Skeletal muscle satellite cell (primary cell): ENCODE data around the gene GOLGA6L26. TPM values are rescaled to one million over a fixed set of nuclear protein-coding genes. Genes with fewer than 3 reads are reported as not detected.
"Not testable (repeated sequence)": the region's sequence is repeated elsewhere in the genome, so short reads cannot be mapped to it uniquely, and the experiment has no call there.

Source experiments
- H3K27me3 ChIP-seq: 2 replicates; pipeline ENCODE4 v1.7.0; 2013; ENCODE audit warnings: low read length; ENCODE audit not compliant: control insufficient read depth, insufficient read depth
- H3K36me3 ChIP-seq: 2 replicates; pipeline ENCODE4 v1.7.0; 2013; ENCODE audit warnings: mild to moderate bottlenecking, control low read depth, low read length; ENCODE audit not compliant: insufficient read depth
- H3K4me1 ChIP-seq: 2 replicates; pipeline ENCODE4 v1.7.0; 2013; ENCODE audit warnings: low read length; ENCODE audit not compliant: control insufficient read depth, insufficient read depth
- H3K4me2 ChIP-seq: 2 replicates; pipeline ENCODE4 v1.7.0; 2013; ENCODE audit warnings: mild to moderate bottlenecking, low read length
- H3K4me3 ChIP-seq: 2 replicates; pipeline ENCODE4 v1.7.0; 2013; ENCODE audit warnings: low read length
- H3K9ac ChIP-seq: 2 replicates; pipeline ENCODE4 v1.7.0; 2013; ENCODE audit warnings: mild to moderate bottlenecking, low read depth, low read length, moderate library complexity
- H3K9me3 ChIP-seq: replicated peaks from 2 replicates; pipeline ENCODE4 v1.7.0; 2013; ENCODE audit warnings: mild to moderate bottlenecking, control low read depth, low read length
- total RNA-seq: library from RNA; depleted of rRNA; stranded (reverse); fragments of >200 nt; gene quantifications from 2 replicates; pipeline ENCODE4 v1.2.3, GENCODE V29; 2012; rRNA removed

GOLGA6L26 gene, protein sequence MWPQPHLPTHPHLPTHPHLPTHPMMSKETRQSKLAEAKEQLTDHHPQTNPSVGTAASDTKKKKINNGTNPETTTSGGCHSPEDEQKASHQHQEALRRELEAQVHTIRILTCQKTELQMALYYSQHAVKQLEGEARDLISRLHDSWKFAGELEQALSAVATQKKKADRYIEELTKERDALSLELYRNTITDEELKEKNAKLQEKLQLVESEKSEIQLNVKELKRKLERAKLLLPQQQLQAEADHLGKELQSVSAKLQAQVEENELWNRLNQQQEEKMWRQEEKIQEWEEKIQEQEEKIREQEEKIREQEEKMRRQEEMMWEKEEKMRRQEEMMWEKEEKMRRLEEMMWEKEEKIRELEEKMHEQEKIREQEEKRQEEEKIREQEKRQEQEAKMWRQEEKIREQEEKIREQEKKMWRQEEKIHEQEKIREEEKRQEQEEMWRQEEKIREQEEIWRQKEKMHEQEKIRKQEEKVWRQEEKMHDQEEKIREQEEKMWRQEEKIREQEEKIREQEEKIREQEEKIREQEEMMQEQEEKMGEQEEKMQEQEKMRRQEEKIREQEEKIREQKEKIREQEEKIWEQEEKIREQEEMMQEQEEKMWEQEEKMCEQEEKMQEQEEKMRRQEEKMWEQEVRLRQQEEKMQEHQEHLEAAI
- total RNA-seq, result not detected in 2 replicates

DNA sequence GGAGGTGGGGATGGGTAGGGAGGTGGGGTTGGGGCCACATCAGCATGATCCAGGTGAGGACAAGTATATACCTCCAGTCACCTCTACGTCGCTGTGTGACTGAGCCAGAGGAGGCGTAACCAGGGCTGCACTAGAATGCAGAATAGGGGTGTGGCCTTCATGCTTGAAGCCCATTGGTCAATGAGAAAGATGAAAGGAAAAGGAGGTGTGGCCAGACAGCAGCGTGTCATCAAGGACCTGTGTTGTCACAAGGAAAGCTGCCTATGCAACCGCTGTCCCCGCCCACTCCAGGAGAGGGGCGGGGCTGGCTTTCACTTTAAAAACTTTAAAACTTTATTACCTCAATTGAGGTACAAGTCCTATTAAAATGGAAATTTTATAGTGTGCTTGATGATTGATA, at the start of gene GOLGA6L26:
Gene GOLGA6L26, minus strand, starts transcription at position 101 of the 400 bp plus-strand sequence. Its CDS starts 61 bp downstream, at position 40.
- not testable (repeated sequence) for H3K36me3 ChIP-seq, H3K4me2 ChIP-seq, H3K27me3 ChIP-seq, H3K4me3 ChIP-seq, H3K4me1 ChIP-seq, H3K9me3 ChIP-seq, H3K9ac ChIP-seq

DNA sequence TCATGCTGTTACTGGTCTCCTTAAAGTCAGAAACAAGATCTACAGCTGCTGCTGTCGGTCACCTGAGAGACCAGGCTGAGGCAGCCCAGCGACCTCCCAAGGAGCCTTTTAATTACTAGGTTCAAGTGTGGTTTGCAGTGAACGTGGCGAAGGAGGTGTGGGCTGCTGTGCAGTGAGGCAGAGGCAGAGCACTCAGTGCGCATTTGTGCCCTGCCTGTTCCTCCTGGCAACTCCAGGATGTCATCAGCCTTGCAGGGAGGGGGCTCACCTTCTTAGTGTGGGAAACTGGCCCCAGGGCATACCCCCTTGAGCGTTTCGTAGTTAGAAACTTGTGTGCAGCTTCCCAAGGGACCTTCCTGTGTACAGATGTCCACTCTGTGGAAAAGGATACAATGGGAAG, 47.2 kb upstream of the GOLGA6L26 start:
- not testable (repeated sequence) for H3K9me3 ChIP-seq, H3K27me3 ChIP-seq, H3K4me1 ChIP-seq, H3K36me3 ChIP-seq, H3K4me2 ChIP-seq, H3K4me3 ChIP-seq, H3K9ac ChIP-seq

DNA sequence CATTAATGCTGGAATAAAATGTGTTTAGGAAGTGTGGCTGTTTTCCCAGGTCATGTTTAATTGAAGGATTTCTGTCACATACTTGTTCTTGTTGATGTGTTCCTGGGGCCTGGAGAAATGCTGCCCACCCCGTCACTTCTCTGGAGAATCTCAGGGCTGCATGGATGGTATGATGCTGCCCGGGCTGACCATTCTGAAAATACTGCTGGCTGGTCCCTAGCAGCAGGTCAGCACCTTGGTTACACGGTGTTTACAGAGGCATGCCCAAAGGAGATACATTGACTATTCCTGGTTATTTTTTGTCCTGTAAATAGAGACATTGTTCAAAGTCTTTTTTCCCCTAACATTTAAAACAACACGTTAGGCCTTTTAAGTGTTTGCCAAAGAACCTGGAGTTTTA, 46.7 kb upstream of the GOLGA6L26 start:
- not testable (repeated sequence) for H3K27me3 ChIP-seq, H3K4me1 ChIP-seq, H3K9ac ChIP-seq, H3K4me2 ChIP-seq, H3K4me3 ChIP-seq, H3K9me3 ChIP-seq, H3K36me3 ChIP-seq

DNA sequence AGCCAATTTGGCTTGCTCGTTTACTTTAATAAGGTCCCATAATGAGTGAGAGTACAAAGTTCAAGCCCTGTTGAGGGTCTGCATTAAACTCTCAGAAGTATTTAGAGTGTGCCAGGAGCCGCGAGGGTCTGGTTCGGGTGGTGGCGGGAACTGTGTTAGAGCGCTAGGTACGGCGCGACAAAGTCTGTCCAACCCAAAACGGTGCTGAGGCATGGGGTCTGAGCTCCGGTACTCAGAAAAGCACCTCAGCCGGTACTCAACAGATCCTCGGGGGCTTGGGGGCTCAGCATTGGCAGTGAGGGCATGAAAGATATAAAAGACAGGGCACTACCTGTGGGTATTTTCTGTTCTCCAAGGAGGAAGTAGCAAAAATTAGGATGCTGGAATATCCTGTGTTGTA, 45.0 kb upstream of the GOLGA6L26 start:
- not testable (repeated sequence) for H3K4me3 ChIP-seq, H3K9me3 ChIP-seq, H3K27me3 ChIP-seq, H3K9ac ChIP-seq, H3K4me2 ChIP-seq, H3K4me1 ChIP-seq, H3K36me3 ChIP-seq

DNA sequence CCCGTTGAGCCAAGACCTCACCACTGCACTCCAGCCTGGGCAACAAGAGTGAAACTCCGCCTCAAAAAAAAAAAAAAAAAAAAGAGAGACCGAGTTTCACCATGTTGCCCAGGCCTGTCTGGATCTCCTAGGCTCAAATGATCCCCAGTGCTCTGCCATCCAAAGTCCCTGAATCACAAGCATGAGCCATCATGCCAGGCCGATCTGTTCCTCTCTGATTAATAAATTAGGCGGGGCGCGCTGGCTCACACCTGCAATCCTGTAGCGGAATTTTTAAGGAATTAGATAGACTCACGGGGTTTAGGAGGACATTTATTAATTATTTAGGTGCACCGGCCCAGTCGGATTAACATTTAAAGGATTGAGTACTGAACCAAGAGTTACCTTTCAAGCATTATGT, 40.2 kb upstream of the GOLGA6L26 start:
- H3K36me3 ChIP-seq, H3K27me3 ChIP-seq, H3K9ac ChIP-seq, H3K4me3 ChIP-seq, H3K4me1 ChIP-seq, H3K4me2 ChIP-seq, H3K9me3 ChIP-seq: not testable (repeated sequence)

DNA sequence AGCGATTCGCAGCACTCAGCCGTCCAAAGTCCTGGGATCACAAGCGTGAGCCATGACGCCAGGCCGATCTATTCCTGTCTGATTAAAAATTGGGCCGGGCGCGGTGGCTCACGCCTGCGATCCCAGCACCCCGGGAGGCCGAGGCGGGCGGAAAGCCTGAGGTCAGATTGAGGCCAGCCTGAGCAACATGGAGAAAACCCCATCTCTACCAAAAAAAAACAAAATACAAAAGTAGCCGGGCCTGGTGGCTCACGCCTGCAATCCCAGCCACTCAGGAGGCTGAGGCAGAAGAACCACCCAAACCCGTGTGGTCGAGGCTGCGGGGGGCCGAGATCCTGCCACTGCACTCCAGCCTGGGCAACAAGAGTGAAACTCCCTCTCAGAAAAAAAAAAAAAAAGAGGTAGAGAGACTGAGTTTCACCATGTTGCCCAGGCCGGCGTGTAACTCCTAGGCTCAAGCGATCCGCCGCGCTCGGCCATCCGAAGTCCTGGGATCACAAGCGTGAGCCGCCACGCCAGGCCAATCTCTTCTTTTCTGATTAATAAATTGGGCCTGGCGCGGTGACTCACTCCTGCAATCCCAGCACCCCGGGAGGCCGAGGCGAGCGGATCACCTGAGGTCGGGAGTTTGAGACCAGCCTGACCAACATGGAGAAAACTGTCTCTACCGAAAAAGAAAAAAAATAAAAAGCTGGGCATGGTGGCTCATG, 39.0 kb upstream of the GOLGA6L26 start:
- H3K4me3 ChIP-seq, result not testable (repeated sequence)

DNA sequence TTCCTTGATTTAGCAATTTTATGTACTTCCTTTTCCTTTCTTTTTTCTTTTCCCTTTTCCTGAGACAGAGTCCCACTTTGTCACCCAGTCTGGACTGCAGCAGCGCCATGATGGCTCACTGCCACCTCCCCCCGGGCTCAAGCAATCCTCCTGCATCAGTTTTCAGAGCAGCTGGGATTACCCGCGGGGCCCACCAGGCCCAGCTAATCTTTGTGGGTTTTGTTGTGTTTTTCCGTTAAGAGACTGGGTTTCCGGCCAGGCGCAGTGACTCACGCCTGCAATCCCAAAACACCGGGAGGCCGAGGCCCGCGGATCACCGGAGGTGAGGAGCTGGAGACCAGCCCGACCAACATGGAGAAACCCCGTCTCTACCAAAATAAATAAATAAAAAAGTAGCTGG, 38.3 kb upstream of the GOLGA6L26 start:
- Histone ChIP-seq H3K9me3 (no peaks in the 10 kb centered on the region), H3K4me1 (no peaks in the 10 kb centered on the region), H3K4me3 (no peak overlapping the region), H3K9ac (no peak overlapping the region), H3K4me2 (no peak overlapping the region), H3K27me3 (no peaks in the 10 kb centered on the region), H3K36me3 (no peaks in the 10 kb centered on the region)

More for the DNA sequence above, 39.0 kb upstream of the GOLGA6L26 start:
- not testable (repeated sequence) for H3K4me1 ChIP-seq, H3K9ac ChIP-seq, H3K4me2 ChIP-seq, H3K36me3 ChIP-seq, H3K27me3 ChIP-seq, H3K9me3 ChIP-seq

DNA sequence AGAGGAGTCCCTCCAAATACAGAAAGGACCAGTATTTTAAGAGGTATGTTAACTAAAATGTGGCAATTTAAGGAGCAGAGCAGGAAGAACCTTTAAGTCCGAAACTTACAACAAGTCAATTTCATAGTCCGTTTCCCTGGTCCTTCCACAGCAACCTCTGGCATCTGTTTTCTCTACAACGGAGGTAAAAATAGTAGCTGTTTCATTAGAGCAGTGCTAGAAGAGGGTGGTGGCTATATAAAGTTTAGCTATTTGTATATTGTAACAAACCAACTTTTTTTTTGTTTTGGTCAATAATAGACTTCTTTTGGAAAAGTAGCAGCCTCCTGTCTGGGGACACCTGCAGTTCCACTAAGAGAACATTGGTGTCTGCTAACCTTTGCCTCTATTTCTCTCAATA, 37.9 kb upstream of the GOLGA6L26 start:
- H3K9me3 ChIP-seq, H3K27me3 ChIP-seq, H3K9ac ChIP-seq, H3K36me3 ChIP-seq, H3K4me1 ChIP-seq, H3K4me3 ChIP-seq, H3K4me2 ChIP-seq: not testable (repeated sequence)

DNA sequence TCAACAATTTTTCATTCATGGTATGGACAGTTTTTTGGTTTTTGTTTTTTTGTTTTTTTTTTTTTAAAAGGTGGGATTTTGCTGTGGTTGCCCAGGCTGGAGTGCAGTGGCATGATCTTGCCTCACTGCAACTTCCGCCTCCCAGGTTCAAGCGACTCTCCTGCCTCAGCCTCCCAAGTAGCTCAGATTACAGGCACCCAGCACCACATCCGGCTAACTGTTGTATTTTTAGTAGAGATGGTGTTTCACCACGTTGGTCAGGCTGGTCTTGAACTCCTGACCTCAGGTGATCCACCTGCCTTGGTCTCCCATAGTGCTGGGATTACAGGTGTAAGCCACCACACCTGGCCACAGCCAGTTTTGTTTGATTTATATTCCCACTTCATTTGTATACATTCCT, 37.1 kb upstream of the GOLGA6L26 start:
- not testable (repeated sequence) for H3K27me3 ChIP-seq, H3K9ac ChIP-seq, H3K9me3 ChIP-seq, H3K4me2 ChIP-seq, H3K36me3 ChIP-seq, H3K4me3 ChIP-seq, H3K4me1 ChIP-seq

DNA sequence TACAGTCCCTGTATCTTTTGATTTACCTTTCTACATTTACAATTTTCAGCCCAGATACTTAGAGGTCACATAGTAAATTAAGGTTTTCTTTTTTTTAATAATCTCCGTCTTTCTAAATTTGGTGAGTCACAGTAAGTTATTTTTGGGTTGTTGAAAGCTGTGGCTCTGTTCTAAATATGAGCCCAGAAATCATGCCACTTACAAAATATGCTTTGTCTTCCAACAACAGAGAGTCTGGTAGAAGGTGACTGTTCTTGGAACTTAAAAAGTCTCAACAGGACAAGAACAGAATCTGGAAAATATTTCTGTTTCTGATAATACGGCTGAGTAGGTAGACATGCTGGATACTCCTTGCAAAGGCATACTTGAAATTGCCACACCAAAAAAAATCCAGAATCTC, 36.6 kb upstream of the GOLGA6L26 start:
- Histone ChIP-seq H3K9ac (no peak overlapping the region), H3K4me3 (no peak overlapping the region), H3K4me2 (no peak overlapping the region), H3K4me1 (no peaks in the 10 kb centered on the region), H3K9me3 (no peaks in the 10 kb centered on the region), H3K36me3 (no peaks in the 10 kb centered on the region), H3K27me3 (no peaks in the 10 kb centered on the region)

DNA sequence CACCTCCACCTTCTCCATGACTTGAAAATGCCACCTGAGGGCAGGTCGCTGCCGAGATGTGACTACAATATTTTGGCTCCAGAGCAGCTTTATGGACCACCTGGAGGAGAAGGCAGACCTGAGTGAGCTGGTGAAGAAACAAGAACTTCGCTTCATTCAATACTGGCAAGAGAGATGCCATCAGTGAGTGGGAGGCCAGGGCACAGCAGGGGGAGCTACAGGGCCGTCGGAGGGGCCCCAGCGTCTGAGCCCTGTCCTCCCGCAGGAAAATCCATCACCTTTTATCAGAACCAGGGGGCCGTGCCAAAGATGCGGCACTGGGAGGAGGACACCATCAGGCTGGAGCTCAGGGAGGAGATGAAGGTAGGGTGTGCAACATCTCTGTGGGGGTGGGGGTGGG, 30.3 kb upstream of the GOLGA6L26 start:
- not testable (repeated sequence) for H3K27me3 ChIP-seq, H3K4me2 ChIP-seq, H3K9me3 ChIP-seq, H3K4me1 ChIP-seq, H3K9ac ChIP-seq, H3K4me3 ChIP-seq, H3K36me3 ChIP-seq

DNA sequence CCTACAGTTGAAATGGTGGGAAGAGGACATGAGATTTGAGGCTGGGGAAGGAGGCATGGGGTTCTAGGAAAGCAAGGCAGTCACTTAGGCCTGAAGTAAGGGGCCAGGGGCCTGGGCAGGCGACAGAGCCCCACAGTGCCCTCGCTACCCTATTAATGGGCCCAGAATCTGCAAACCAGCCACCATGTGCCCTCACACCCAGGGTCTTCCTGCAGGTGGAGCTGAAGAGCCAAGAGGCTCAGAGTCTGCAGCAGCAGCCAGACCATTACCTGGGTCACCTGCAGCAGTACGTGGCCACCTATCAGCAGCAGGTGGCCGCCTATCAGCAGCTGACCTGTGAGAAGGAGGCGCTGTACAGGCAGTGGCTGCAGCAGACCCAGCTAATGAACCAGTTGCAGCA, 28.6 kb upstream of the GOLGA6L26 start:
- H3K27me3 ChIP-seq, H3K4me3 ChIP-seq, H3K4me1 ChIP-seq, H3K9ac ChIP-seq, H3K4me2 ChIP-seq, H3K36me3 ChIP-seq, H3K9me3 ChIP-seq: not testable (repeated sequence)
